ENCODE data around the gene PAM16.

PAM16 gene

GRCh38 chr16:4361944-4362311, 10.8 kb upstream of the PAM16 start:
- Histone ChIP-seq H3K27me3 (ENCODE audit: control insufficient read depth in 5 of 5, insufficient read depth in 4 of 5, low read length in 5 of 5) (no peaks in the 10 kb centered on the region), H3K27ac (ENCODE audit: low read depth, low read length) (no peak overlapping the region), H3K9ac (ENCODE audit: low read length in 5 of 5) (no peak overlapping the region), H3K4me3 (ENCODE audit: low read depth in 1 of 5, low read length in 5 of 5) (no peak overlapping the region), H3K4me1 (ENCODE audit: control insufficient read depth in 5 of 5, insufficient read depth in 5 of 5, low read length in 5 of 5) (peaks cover 0 to 8% (median 6%) of the 10 kb centered on the region in 5 donors), H3K9me3 (ENCODE audit: control insufficient read depth in 5 of 5, low read length in 5 of 5) (no peaks in the 10 kb centered on the region), H3K36me3 (ENCODE audit: control insufficient read depth in 5 of 5, insufficient read depth in 5 of 5, low read length in 5 of 5) (peaks cover 0 to 79% (median 39%) of the 10 kb centered on the region in 5 donors)

GRCh38 chr16:4361033-4361943, 10.2 kb upstream of the PAM16 start:
- no peaks in the 10 kb centered on the region for H3K9me3 ChIP-seq (ENCODE audit: control insufficient read depth in 5 of 5, low read length in 5 of 5)
- H3K9ac ChIP-seq (ENCODE audit: low read length in 5 of 5): no peak overlapping the region
- peaks cover 0 to 8% (median 6%) of the 10 kb centered on the region in 5 donors for H3K4me1 ChIP-seq (ENCODE audit: control insufficient read depth in 5 of 5, insufficient read depth in 5 of 5, low read length in 5 of 5)
- H3K27ac ChIP-seq (ENCODE audit: low read depth, low read length): no peak overlapping the region
- H3K36me3 ChIP-seq (ENCODE audit: control insufficient read depth in 5 of 5, insufficient read depth in 5 of 5, low read length in 5 of 5): peaks cover 0 to 80% (median 43%) of the 10 kb centered on the region in 5 donors
- no peak overlapping the region for H3K4me3 ChIP-seq (ENCODE audit: low read depth in 1 of 5, low read length in 5 of 5)
- H3K27me3 ChIP-seq (ENCODE audit: control insufficient read depth in 5 of 5, insufficient read depth in 4 of 5, low read length in 5 of 5): no peaks in the 10 kb centered on the region

GRCh38 chr16:4360538-4361021, 9.5 kb upstream of the PAM16 start:
- Histone ChIP-seq H3K4me3 (ENCODE audit: low read depth in 1 of 5, low read length in 5 of 5) (no peak overlapping the region), H3K4me1 (ENCODE audit: control insufficient read depth in 5 of 5, insufficient read depth in 5 of 5, low read length in 5 of 5) (peaks cover 0 to 8% (median 6%) of the 10 kb centered on the region in 5 donors), H3K27ac (ENCODE audit: low read depth, low read length) (no peak overlapping the region), H3K36me3 (ENCODE audit: control insufficient read depth in 5 of 5, insufficient read depth in 5 of 5, low read length in 5 of 5) (peaks cover 0 to 78% (median 43%) of the 10 kb centered on the region in 5 donors), H3K9me3 (ENCODE audit: control insufficient read depth in 5 of 5, low read length in 5 of 5) (no peaks in the 10 kb centered on the region), H3K9ac (ENCODE audit: low read length in 5 of 5) (no peak overlapping the region), H3K27me3 (ENCODE audit: control insufficient read depth in 5 of 5, insufficient read depth in 4 of 5, low read length in 5 of 5) (no peaks in the 10 kb centered on the region)

GRCh38 chr16:4359914-4360313, 8.8 kb upstream of the PAM16 start:
- no peak overlapping the region for H3K27ac ChIP-seq (ENCODE audit: low read depth, low read length)
- no peaks in the 10 kb centered on the region for H3K27me3 ChIP-seq (ENCODE audit: control insufficient read depth in 5 of 5, insufficient read depth in 4 of 5, low read length in 5 of 5)
- H3K36me3 ChIP-seq (ENCODE audit: control insufficient read depth in 5 of 5, insufficient read depth in 5 of 5, low read length in 5 of 5): peaks cover 0 to 74% (median 41%) of the 10 kb centered on the region in 5 donors
- peaks cover 0 to 8% (median 6%) of the 10 kb centered on the region in 5 donors for H3K4me1 ChIP-seq (ENCODE audit: control insufficient read depth in 5 of 5, insufficient read depth in 5 of 5, low read length in 5 of 5)
- no peaks in the 10 kb centered on the region for H3K9me3 ChIP-seq (ENCODE audit: control insufficient read depth in 5 of 5, low read length in 5 of 5)
- no peak overlapping the region for H3K4me3 ChIP-seq (ENCODE audit: low read depth in 1 of 5, low read length in 5 of 5)
- no peak overlapping the region for H3K9ac ChIP-seq (ENCODE audit: low read length in 5 of 5)

GRCh38 chr16:4358831-4359561, 7.9 kb upstream of the PAM16 start:
- Histone ChIP-seq H3K9ac (ENCODE audit: low read length in 5 of 5) (no peak overlapping the region), H3K4me1 (ENCODE audit: control insufficient read depth in 5 of 5, insufficient read depth in 5 of 5, low read length in 5 of 5) (peaks cover 0 to 8% (median 6%) of the 10 kb centered on the region in 5 donors), H3K36me3 (ENCODE audit: control insufficient read depth in 5 of 5, insufficient read depth in 5 of 5, low read length in 5 of 5) (peaks cover 0 to 72% (median 35%) of the 10 kb centered on the region in 5 donors), H3K27me3 (ENCODE audit: control insufficient read depth in 5 of 5, insufficient read depth in 4 of 5, low read length in 5 of 5) (no peaks in the 10 kb centered on the region), H3K9me3 (ENCODE audit: control insufficient read depth in 5 of 5, low read length in 5 of 5) (no peaks in the 10 kb centered on the region), H3K27ac (ENCODE audit: low read depth, low read length) (no peak overlapping the region), H3K4me3 (ENCODE audit: low read depth in 1 of 5, low read length in 5 of 5) (no peak overlapping the region)

GRCh38 chr16:4358236-4358635, 7.1 kb upstream of the PAM16 start:
- Histone ChIP-seq H3K4me3 (ENCODE audit: low read depth in 1 of 5, low read length in 5 of 5) (no peak overlapping the region), H3K36me3 (ENCODE audit: control insufficient read depth in 5 of 5, insufficient read depth in 5 of 5, low read length in 5 of 5) (peaks cover 0 to 69% (median 34%) of the 10 kb centered on the region in 5 donors), H3K4me1 (ENCODE audit: control insufficient read depth in 5 of 5, insufficient read depth in 5 of 5, low read length in 5 of 5) (peaks cover 0 to 8% (median 6%) of the 10 kb centered on the region in 5 donors)

GRCh38 chr16:4356820-4357219, 5.7 kb upstream of the PAM16 start:
- Histone ChIP-seq H3K4me1 (ENCODE audit: control insufficient read depth in 5 of 5, insufficient read depth in 5 of 5, low read length in 5 of 5) (peaks cover 0 to 3% (median 0%) of the 10 kb centered on the region in 5 donors), H3K4me3 (ENCODE audit: low read depth in 1 of 5, low read length in 5 of 5) (no peak overlapping the region), H3K27ac (ENCODE audit: low read depth, low read length) (no peak overlapping the region), H3K36me3 (ENCODE audit: control insufficient read depth in 5 of 5, insufficient read depth in 5 of 5, low read length in 5 of 5) (peaks cover 0 to 56% (median 29%) of the 10 kb centered on the region in 5 donors), H3K9ac (ENCODE audit: low read length in 5 of 5) (no peak overlapping the region), H3K27me3 (ENCODE audit: control insufficient read depth in 5 of 5, insufficient read depth in 4 of 5, low read length in 5 of 5) (no peaks in the 10 kb centered on the region), H3K9me3 (ENCODE audit: control insufficient read depth in 5 of 5, low read length in 5 of 5) (no peaks in the 10 kb centered on the region)

More at GRCh38 chr16:4358236-4358635, 7.1 kb upstream of the PAM16 start:
- Histone ChIP-seq H3K9me3 (ENCODE audit: control insufficient read depth in 5 of 5, low read length in 5 of 5) (no peaks in the 10 kb centered on the region), H3K27me3 (ENCODE audit: control insufficient read depth in 5 of 5, insufficient read depth in 4 of 5, low read length in 5 of 5) (no peaks in the 10 kb centered on the region), H3K27ac (ENCODE audit: low read depth, low read length) (no peak overlapping the region), H3K9ac (ENCODE audit: low read length in 5 of 5) (no peak overlapping the region)

GRCh38 chr16:4354512-4355409, 3.6 kb upstream of the PAM16 start:
- H3K4me1 ChIP-seq (ENCODE audit: control insufficient read depth in 5 of 5, insufficient read depth in 5 of 5, low read length in 5 of 5): peaks cover 0 to 16% (median 13%) of the 10 kb centered on the region in 5 donors
- H3K36me3 ChIP-seq (ENCODE audit: control insufficient read depth in 5 of 5, insufficient read depth in 5 of 5, low read length in 5 of 5): peaks cover 0 to 38% (median 19%) of the 10 kb centered on the region in 5 donors
- H3K4me3 ChIP-seq (ENCODE audit: low read depth in 1 of 5, low read length in 5 of 5): no peak overlapping the region
- H3K27ac ChIP-seq (ENCODE audit: low read depth, low read length): no peak overlapping the region
- no peak overlapping the region for H3K9ac ChIP-seq (ENCODE audit: low read length in 5 of 5)
- no peaks in the 10 kb centered on the region for H3K27me3 ChIP-seq (ENCODE audit: control insufficient read depth in 5 of 5, insufficient read depth in 4 of 5, low read length in 5 of 5)
- no peaks in the 10 kb centered on the region for H3K9me3 ChIP-seq (ENCODE audit: control insufficient read depth in 5 of 5, low read length in 5 of 5)

GRCh38 chr16:4353675-4354074, 2.6 kb upstream of the PAM16 start:
- peaks cover 0 to 30% (median 19%) of the 10 kb centered on the region in 5 donors for H3K36me3 ChIP-seq (ENCODE audit: control insufficient read depth in 5 of 5, insufficient read depth in 5 of 5, low read length in 5 of 5)
- peaks cover 0 to 16% (median 13%) of the 10 kb centered on the region in 5 donors for H3K4me1 ChIP-seq (ENCODE audit: control insufficient read depth in 5 of 5, insufficient read depth in 5 of 5, low read length in 5 of 5)
- H3K9me3 ChIP-seq (ENCODE audit: control insufficient read depth in 5 of 5, low read length in 5 of 5): no peaks in the 10 kb centered on the region
- no peak overlapping the region for H3K27ac ChIP-seq (ENCODE audit: low read depth, low read length)
- no peak overlapping the region for H3K4me3 ChIP-seq (ENCODE audit: low read depth in 1 of 5, low read length in 5 of 5)
- H3K27me3 ChIP-seq (ENCODE audit: control insufficient read depth in 5 of 5, insufficient read depth in 4 of 5, low read length in 5 of 5): no peaks in the 10 kb centered on the region
- H3K9ac ChIP-seq (ENCODE audit: low read length in 5 of 5): no peak overlapping the region

Measured in subcutaneous abdominal adipose tissue (tissue), 5 donors.